GM12874 (cell line): ENCODE measurements around the gene CENPN.

Experiments
- CTCF ChIP-seq: IDR thresholded peaks from 2 replicates; pipeline ENCODE4 v1.5.1; 2011; ENCODE audit warnings: low read depth, mild to moderate bottlenecking, control low read depth, low read length, moderate library complexity; ENCODE audit not compliant: insufficient read depth

The CENPN gene

GRCh38 chr16:81053761-81054160 is 46.7 kb downstream of the CENPN start:
- no peak for TF ChIP-seq CTCF

DNA sequence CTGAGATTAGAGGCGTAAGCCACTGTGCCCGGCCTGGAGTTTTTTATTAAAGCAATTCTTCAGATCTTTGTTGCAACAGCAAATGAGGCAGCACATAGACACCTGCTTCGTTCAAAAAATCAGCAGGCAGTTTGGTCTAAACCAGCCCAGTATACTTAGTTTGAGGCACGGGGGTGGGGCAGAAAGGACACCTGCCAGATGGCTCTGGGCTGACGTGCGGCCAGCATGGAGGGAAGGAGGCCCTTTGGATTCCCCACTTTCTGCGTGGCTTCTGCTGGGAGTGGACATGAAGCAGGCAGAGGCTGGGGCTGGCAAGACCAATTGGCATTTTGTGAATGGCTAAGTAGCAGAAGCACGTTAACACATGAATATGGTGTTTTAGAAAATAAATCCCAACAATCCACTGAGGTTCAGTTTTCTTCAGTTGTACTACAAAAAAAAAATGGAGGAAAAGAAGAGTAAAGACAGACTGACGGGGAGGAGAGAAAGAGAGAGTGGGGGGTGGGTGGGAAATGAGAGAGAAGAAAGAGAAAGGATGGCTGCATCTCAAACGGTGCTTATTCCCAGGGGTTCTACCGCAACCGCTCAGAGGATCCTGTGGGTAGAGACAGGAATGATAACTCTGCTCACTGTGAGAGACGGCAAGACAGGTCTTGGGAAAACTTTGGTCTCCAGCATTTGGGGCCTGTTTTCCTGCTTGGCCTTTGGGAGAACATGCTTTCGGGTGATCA is 53.7 kb downstream of the CENPN start:
- TF ChIP-seq CTCF = no peak

- TF ChIP-seq CTCF = no peak
Observed at GRCh38 chr16:81061307-81061640, 54.3 kb downstream of the CENPN start.

DNA sequence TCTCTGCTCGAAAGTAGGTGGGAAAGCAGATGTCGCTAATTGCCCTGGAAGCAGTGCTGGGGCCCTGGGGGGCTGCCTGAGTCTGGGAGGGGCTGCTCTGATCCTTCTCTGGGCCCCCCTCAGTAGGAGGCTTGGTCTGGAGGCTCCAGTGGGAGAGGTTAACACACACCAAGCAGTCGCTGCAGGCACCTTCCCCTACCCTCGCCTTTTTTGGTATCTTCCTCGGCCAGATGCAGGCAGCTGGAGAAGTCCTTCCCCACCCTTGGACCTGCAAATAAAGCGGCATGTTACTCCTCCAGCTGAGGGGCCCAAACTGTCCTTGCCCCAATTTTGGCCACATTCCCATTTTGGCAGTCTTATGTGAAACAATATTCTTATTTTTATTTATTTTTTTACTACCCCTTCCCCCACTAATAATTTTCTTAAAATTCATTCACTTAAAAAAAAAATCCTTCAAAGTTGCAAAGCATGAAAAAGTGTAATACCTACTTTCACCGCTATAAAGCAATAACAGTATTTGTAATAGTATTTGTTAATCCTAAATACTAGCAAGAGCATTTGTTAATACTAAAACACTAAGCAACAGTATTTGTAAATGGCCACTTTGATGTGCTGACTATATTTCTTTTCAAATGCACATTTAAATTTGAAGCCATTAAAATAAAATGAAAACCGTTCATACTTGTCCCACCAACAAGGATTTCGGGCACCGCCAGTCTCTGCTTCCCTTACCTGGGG is 55.0 kb downstream of the CENPN start:
- TF ChIP-seq CTCF = no peak

- TF ChIP-seq CTCF = no peak
Observed at GRCh38 chr16:81066681-81067080, 59.7 kb downstream of the CENPN start.

DNA sequence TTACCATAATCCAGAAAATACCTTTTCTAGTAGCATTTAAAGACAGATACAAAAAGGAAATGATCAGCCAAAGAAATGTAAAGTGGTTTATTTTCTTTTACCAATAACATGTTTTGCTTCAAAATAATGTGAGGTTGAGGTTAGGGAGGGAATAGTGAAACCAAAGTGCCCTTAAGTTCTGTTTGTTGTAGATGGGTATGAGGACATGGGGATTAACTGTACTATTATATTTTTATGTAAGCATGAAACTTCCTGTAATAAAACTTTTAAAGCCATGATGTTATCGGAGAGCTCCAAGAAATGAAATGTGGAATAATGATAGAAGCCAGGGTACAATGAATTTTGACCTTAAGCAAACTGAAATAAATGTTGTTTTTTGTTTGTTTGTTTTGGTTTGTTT is 60.2 kb downstream of the CENPN start:
- TF ChIP-seq CTCF = no peak

GRCh38 chr16:81069063-81069462 is 62.0 kb downstream of the CENPN start:
- no peak for TF ChIP-seq CTCF
